Suprapubic skin (tissue), 4 donors: ENCODE results near the gene KRTAP10-7.

Experiments
- CTCF ChIP-seq, 2 donors: fragments of 200-600 bp in 1 of 2; fragments of 450-650 bp in 1 of 2; sonication (generic) in 1 of 2; IDR thresholded peaks; one replicate each; pipeline ENCODE4 v1.5.1; 2016 to 2019; ENCODE audit warnings: antibody characterized with exemption in 2 of 2, mild to moderate bottlenecking in 1 of 2, moderate library complexity in 1 of 2
- POLR2A ChIP-seq, 2 donors: fragments of 450-650 bp; IDR thresholded peaks; one replicate each; pipeline ENCODE4 v1.6.1; 2017; ENCODE audit warnings: antibody characterized with exemption in 2 of 2, mild to moderate bottlenecking in 2 of 2, moderate library complexity in 2 of 2
- POLR2AphosphoS5 ChIP-seq, 3 donors: sonication (generic); formaldehyde crosslinking; IDR thresholded peaks; one replicate each; pipeline ENCODE4 v1.6.1; 2017; ENCODE audit warnings: antibody characterized with exemption in 3 of 3

DNA sequence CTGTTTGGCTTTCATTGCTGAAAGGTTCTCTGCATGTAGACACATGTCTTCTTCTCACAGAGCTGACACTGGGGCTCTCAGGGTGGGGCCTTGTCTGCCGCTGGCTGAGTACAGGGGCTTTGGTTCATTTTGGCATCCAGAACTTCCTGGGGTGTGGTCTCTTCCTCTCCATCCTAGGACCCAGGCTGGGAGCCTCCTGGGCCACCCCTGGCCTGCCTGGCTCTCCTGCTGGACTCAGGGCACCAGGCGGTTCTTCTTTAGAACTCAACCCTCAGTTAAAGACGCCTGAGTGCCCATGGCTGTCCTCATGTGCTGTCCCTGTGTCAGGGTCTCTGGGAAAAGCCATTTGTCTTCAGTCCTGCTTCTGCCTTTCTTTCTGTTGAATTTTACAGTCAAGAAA is 14.5 kb upstream of the KRTAP10-7 start:
- no peak for TF ChIP-seq CTCF (IDR thresholded peaks at IDR 0.05)
- TF ChIP-seq POLR2AphosphoS5 (IDR thresholded peaks at IDR 0.05), result no peak
- TF ChIP-seq POLR2A (IDR thresholded peaks at IDR 0.05), result no peak
